Sigmoid colon (tissue), 7 donors: ENCODE results near the gene AKAP7. TPM values are rescaled to one million over a fixed set of nuclear protein-coding genes. Genes with fewer than 3 reads are reported as not detected.

Experiments used
- DNase-seq: peaks from one replicate; pipeline ENCODE4 v3.0.0-alpha.2; 2019
- H3K27ac ChIP-seq, 4 donors: fragments of 200-600 bp; sonication (generic); one replicate each; pipeline ENCODE4 v1.5.1; 2016 to 2019; ENCODE audit warnings: mild to moderate bottlenecking in 1 of 4
- H3K27me3 ChIP-seq, 3 donors: fragments of 200-600 bp; sonication (generic); one replicate each; pipeline ENCODE4 v1.5.1; 2019; ENCODE audit warnings: mild to moderate bottlenecking in 1 of 3
- H3K36me3 ChIP-seq, 4 donors: fragments of 200-600 bp; sonication (generic); one replicate each; pipeline ENCODE4 v1.5.1; 2016 to 2019
- H3K4me1 ChIP-seq, 4 donors: fragments of 200-600 bp; sonication (generic); one replicate each; pipeline ENCODE4 v1.5.1; 2017 to 2019
- H3K4me3 ChIP-seq, 4 donors: fragments of 200-600 bp; sonication (generic); one replicate each; pipeline ENCODE4 v1.5.1; 2017 to 2019; ENCODE audit warnings: mild to moderate bottlenecking in 2 of 4, moderate library complexity in 1 of 4
- H3K9me3 ChIP-seq, 4 donors: fragments of 200-600 bp in 3 of 4; sonication (generic) in 3 of 4; one replicate each; pipeline versions ENCODE4 v1.5.1 to v1.6.1; 2013 to 2019
- EP300 ChIP-seq, 4 donors: sonication (generic); formaldehyde crosslinking; IDR thresholded peaks; one replicate each; pipeline ENCODE4 v1.6.1; 2017; ENCODE audit warnings: antibody characterized with exemption in 4 of 4
- POLR2A ChIP-seq, 2 donors: fragments of 450-650 bp; IDR thresholded peaks; one replicate each; pipeline ENCODE4 v1.6.1; 2016; ENCODE audit warnings: antibody characterized with exemption in 2 of 2, mild to moderate bottlenecking in 2 of 2, moderate library complexity in 2 of 2
- POLR2AphosphoS5 ChIP-seq, 4 donors: sonication (generic); formaldehyde crosslinking; IDR thresholded peaks; one replicate each; pipeline ENCODE4 v1.6.1; 2017; ENCODE audit warnings: antibody characterized with exemption in 4 of 4
- WGBS, 2 donors: extraction: QIAGEN DNeasy Blood & Tissue Kit; methylation state at CpG; one replicate each; pipeline ENCODE4 v1.1.7; 2013; 5-methylcytosine and 5-hydroxymethylcytosine counted together
- intact Hi-C: fragments of 100-400 bp; cut with DNase I; formaldehyde crosslinking; loops from one replicate; pipeline ENCODE4 v1.15.1; 2023
- polyA plus RNA-seq, 3 donors: library from polyadenylated mRNA; stranded (reverse); fragments of 200-250 nt; gene quantifications; one replicate each; pipeline ENCODE4 v1.2.3, GENCODE V29; 2013
- total RNA-seq, 4 donors: library from RNA; depleted of rRNA; stranded (reverse); fragments of >200 nt; gene quantifications; one replicate each; pipeline ENCODE4 v1.1.0, GENCODE V29; 2016
- TF ChIP-seq, protein P1 (sequence below), 4 experiments: fragments of 450-650 bp in 3 of 4; fragments of 200-600 bp in 1 of 4; IDR thresholded peaks; one replicate each; pipeline ENCODE4 v1.5.1; 2016 to 2019; ENCODE audit warnings: antibody characterized with exemption in 4 of 4, mild to moderate bottlenecking in 3 of 4, moderate library complexity in 2 of 4
- donor health status: healthy with polysubstance abuse.
- donor health status: Bipolar disorder and iron deficiency.
- donor health status: healthy.

Gene AKAP7
- total and polyA plus RNA-seq, 7 donors, result 7.9 to 23.8 (median 18.7) TPM

DNA sequence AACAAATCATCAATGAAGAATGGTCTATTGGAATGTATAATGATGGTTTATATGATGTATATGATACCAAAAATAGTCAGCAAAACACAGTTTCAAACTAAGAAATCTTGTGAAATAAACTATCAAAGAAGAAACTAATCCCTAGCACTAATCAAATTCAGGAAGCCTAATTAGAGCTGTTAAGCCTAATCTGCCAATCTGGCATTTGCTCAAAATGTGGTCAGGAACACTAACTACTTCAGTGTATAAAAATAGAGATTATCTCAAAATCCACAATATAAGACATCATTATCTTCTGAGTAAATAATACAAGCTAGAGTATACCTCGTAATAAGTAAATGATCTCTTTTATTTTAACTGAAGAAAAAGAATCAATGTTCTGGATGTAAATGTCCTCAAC is 12.8 kb upstream of the AKAP7 start:
- Histone ChIP-seq H3K9me3 (no peaks in the 10 kb centered on the region), H3K36me3 (no peaks in the 10 kb centered on the region), H3K27ac (no peak overlapping the region), H3K4me1 (no peaks in the 10 kb centered on the region), H3K4me3 (no peak overlapping the region), H3K27me3 (no peaks in the 10 kb centered on the region)
- intact Hi-C loops, result no loop called here
- TF ChIP-seq EP300 (IDR thresholded peaks at IDR 0.05) (no peak), POLR2A (IDR thresholded peaks at IDR 0.05) (no peak), POLR2AphosphoS5 (IDR thresholded peaks at IDR 0.05) (no peak)
- TF ChIP-seq, protein P1, sequence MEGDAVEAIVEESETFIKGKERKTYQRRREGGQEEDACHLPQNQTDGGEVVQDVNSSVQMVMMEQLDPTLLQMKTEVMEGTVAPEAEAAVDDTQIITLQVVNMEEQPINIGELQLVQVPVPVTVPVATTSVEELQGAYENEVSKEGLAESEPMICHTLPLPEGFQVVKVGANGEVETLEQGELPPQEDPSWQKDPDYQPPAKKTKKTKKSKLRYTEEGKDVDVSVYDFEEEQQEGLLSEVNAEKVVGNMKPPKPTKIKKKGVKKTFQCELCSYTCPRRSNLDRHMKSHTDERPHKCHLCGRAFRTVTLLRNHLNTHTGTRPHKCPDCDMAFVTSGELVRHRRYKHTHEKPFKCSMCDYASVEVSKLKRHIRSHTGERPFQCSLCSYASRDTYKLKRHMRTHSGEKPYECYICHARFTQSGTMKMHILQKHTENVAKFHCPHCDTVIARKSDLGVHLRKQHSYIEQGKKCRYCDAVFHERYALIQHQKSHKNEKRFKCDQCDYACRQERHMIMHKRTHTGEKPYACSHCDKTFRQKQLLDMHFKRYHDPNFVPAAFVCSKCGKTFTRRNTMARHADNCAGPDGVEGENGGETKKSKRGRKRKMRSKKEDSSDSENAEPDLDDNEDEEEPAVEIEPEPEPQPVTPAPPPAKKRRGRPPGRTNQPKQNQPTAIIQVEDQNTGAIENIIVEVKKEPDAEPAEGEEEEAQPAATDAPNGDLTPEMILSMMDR (IDR thresholded peaks at IDR 0.05), result no peak
- 22 to 75% methylated on average over 1 of the region's 1 CpG for WGBS, 2 donors
- DNase-seq, result no peak

DNA sequence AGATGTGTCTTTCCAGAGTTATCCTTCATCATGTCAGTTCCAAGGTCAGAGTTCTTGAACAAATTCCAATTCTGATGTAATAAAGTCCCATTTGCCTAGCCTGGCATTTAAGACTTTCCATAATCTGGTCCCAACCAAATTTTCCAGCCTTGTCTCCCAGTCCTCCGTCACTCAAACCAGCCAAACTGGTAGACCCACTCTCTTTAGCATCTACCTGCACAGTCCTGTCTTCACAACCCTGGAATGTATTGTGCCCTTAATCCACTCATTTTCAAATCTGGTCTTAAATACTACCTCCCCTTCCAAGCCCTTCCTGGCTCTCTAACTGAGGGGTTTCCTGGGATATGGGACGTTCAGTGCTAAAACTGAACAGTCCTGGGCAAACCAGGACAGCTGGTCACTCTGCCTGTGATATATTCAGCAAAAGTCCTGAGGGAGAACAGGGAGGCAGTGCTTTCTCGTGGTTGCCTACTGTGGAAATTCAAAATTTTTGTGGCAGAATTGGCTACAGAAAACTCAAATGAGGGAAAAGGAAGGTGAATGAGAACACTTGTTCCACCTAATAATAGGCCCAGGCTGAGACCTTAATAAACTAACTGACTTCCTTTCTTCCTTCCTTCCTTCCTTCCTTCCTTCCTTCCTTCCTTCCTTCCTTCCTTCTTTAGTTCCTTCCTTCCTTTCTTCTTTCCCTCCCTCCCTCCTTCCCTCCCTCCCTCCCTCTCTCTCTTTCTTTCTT is 10.8 kb upstream of the AKAP7 start:
- 65 to 85% methylated on average over 3 of the region's 3 CpGs for WGBS, 2 donors
- no peaks in the 10 kb centered on the region for H3K27me3 ChIP-seq
- TF ChIP-seq, protein P1 (IDR thresholded peaks at IDR 0.05), result no peak
- TF ChIP-seq EP300 (IDR thresholded peaks at IDR 0.05) (no peak), POLR2A (IDR thresholded peaks at IDR 0.05) (no peak), POLR2AphosphoS5 (IDR thresholded peaks at IDR 0.05) (no peak)
- H3K27ac ChIP-seq, result no peak overlapping the region
- no peak for DNase-seq
- intact Hi-C loops, result no loop called here
- no peaks in the 10 kb centered on the region for H3K4me1 ChIP-seq
- H3K9me3 ChIP-seq, result no peaks in the 10 kb centered on the region
- no peaks in the 10 kb centered on the region for H3K36me3 ChIP-seq
- H3K4me3 ChIP-seq, result no peak overlapping the region

DNA sequence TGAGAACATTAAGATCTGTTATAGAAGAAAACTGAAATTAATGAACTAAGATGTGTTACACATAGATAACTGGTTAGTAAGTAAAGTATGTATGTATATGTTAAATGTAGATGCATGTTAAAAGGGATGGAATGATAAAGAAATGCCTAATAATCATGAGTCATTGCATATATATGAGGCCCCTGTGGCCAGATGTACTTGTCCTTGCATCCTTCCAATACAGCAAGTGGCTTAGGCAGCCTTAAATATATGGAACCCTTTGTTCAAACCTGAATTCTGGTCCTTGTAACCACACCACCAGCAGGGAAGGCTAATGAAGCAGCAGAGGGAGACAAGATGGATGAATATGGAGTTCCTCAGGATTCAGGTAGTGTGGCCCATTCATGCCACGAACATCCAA is 9.8 kb upstream of the AKAP7 start:
- 90 to 96% methylated on average over 1 of the region's 1 CpG for WGBS, 2 donors
- Histone ChIP-seq H3K27me3 (no peaks in the 10 kb centered on the region), H3K27ac (no peak overlapping the region), H3K4me3 (no peak overlapping the region), H3K9me3 (no peaks in the 10 kb centered on the region), H3K4me1 (no peaks in the 10 kb centered on the region), H3K36me3 (no peaks in the 10 kb centered on the region)
- DNase-seq, result no peak
- intact Hi-C loops, result no loop called here
- no peak for TF ChIP-seq EP300 (IDR thresholded peaks at IDR 0.05)
- TF ChIP-seq, protein P1 (IDR thresholded peaks at IDR 0.05), result no peak
- no peak for TF ChIP-seq POLR2AphosphoS5 (IDR thresholded peaks at IDR 0.05)
- no peak for TF ChIP-seq POLR2A (IDR thresholded peaks at IDR 0.05)

DNA sequence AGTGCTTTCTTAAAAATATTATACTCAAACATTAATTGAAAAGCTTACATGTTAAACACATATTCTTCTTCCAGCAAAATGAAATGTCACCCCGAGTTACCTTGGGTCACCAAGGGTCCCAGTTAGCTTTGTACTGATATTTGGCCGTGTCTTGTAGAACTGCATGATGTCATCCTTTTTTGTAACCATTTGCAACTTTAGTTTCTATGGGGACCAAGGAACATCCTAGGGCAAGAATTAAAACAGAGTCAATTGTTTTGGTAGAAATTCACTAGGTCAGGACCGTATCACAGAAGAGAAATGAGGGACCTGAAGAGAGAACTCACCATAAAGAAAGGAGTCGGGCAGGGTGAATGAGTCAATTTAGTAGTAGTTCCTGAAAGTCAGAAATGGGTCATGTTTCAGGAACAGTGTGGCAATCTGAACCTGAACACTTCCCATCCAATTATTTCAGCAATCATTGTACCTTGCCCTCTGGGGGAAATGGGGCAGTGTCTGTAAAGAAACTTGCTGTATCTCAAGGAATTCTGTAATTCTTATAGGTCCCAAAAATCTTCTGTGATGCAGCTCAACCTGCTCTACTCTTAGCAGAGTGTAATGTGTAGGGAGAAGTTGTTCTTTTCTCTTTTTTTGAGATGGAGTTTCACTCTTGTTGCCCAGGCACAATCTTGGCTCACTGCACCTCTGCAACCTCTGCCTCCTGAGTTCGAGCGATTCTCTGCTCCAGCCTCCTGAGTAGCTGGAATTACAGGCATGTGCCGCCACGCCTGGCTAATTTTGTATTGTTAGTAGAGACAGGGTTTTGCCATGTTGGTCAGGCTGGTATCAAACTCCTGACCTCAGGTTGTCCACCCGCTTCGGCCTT is 5.3 kb upstream of the AKAP7 start:
- TF ChIP-seq, protein P1 (IDR thresholded peaks at IDR 0.05), result no peak
- no peak for TF ChIP-seq POLR2A (IDR thresholded peaks at IDR 0.05)
- TF ChIP-seq EP300 (IDR thresholded peaks at IDR 0.05), result no peak
- no peak for TF ChIP-seq POLR2AphosphoS5 (IDR thresholded peaks at IDR 0.05)
- no peak for DNase-seq
- Histone ChIP-seq H3K4me3 (no peak overlapping the region), H3K4me1 (peaks cover 0 to 9% (median 7%) of the 10 kb centered on the region in 4 donors), H3K27me3 (no peaks in the 10 kb centered on the region), H3K9me3 (no peaks in the 10 kb centered on the region), H3K36me3 (no peaks in the 10 kb centered on the region), H3K27ac (no peak overlapping the region)
- 84% methylated on average over 10 of the region's 10 CpGs for WGBS, 2 donors
- intact Hi-C loops, result no loop called here
